ENCODE measurements around the gene SMDT1.
"Not testable (repeated sequence)": the region's sequence is repeated elsewhere in the genome, so short reads cannot be mapped to it uniquely, and the experiment has no call there.

Gene SMDT1

GRCh38 chr22:42069801-42070516 lies 9.5 kb upstream of the SMDT1 start:
- in situ Hi-C loops (cut with HindIII; ENCODE audit: low pct_ligation_motif_present, low pct_unique_long_range_greater_than_20kb, low sequenced_read_pairs): no loop called here

GRCh38 chr22:42070517-42071422 lies 8.7 kb upstream of the SMDT1 start, which contains the start of gene NAGA:
Gene NAGA, minus strand, starts transcription at chr22:42070812. Its CDS starts 515 bp downstream, at chr22:42070297.
- in situ Hi-C loops (cut with HindIII; ENCODE audit: low pct_ligation_motif_present, low pct_unique_long_range_greater_than_20kb, low sequenced_read_pairs): no loop called here

More at GRCh38 chr22:42069801-42070516, 9.5 kb upstream of the SMDT1 start:
- DNase-seq: peak; percentile 5

GRCh38 chr22:42071508-42071907 lies 8.0 kb upstream of the SMDT1 start:
- in situ Hi-C loops (cut with HindIII; ENCODE audit: low pct_ligation_motif_present, low pct_unique_long_range_greater_than_20kb, low sequenced_read_pairs); DNase-seq: not testable (repeated sequence)

More at GRCh38 chr22:42070517-42071422, 8.7 kb upstream of the SMDT1 start, which contains the start of gene NAGA:
- DNase-seq: peak; percentile 97

GRCh38 chr22:42072606-42073330 lies 6.7 kb upstream of the SMDT1 start:
- in situ Hi-C loops (cut with HindIII; ENCODE audit: low pct_ligation_motif_present, low pct_unique_long_range_greater_than_20kb, low sequenced_read_pairs): no loop called here
- no peak for DNase-seq

- DNase-seq: no peak
- in situ Hi-C loops (cut with HindIII; ENCODE audit: low pct_ligation_motif_present, low pct_unique_long_range_greater_than_20kb, low sequenced_read_pairs): no loop called here
These were observed 5.9 kb upstream of the SMDT1 start for GRCh38 chr22:42073621-42074041.

- in situ Hi-C loops (cut with HindIII; ENCODE audit: low pct_ligation_motif_present, low pct_unique_long_range_greater_than_20kb, low sequenced_read_pairs): no loop called here
- peak; percentile 43 for DNase-seq
These were observed 5.2 kb upstream of the SMDT1 start, which contains the start of gene PHETA2 for GRCh38 chr22:42074132-42074811. Gene PHETA2, plus strand, starts transcription at chr22:42074248. Its CDS starts 3,046 bp downstream, at chr22:42077294.

GRCh38 chr22:42074846-42075676 lies 4.4 kb upstream of the SMDT1 start:
- no peak for DNase-seq
- in situ Hi-C loops (cut with HindIII; ENCODE audit: low pct_ligation_motif_present, low pct_unique_long_range_greater_than_20kb, low sequenced_read_pairs): no loop called here

GRCh38 chr22:42076764-42077485 lies 2.6 kb upstream of the SMDT1 start:
- in situ Hi-C loops (cut with HindIII; ENCODE audit: low pct_ligation_motif_present, low pct_unique_long_range_greater_than_20kb, low sequenced_read_pairs): no loop called here
- no peak for DNase-seq

GRCh38 chr22:42077486-42078125 lies 1.9 kb upstream of the SMDT1 start:
- DNase-seq: no peak
- in situ Hi-C loops (cut with HindIII; ENCODE audit: low pct_ligation_motif_present, low pct_unique_long_range_greater_than_20kb, low sequenced_read_pairs): no loop called here

- in situ Hi-C loops (cut with HindIII; ENCODE audit: low pct_ligation_motif_present, low pct_unique_long_range_greater_than_20kb, low sequenced_read_pairs): no loop called here
- DNase-seq: no peak
These were observed 806 bp upstream of the SMDT1 start for GRCh38 chr22:42078469-42079318.

GRCh38 chr22:42080287-42080686 lies 787 bp downstream of the SMDT1 start:
- in situ Hi-C loops (cut with HindIII; ENCODE audit: low pct_ligation_motif_present, low pct_unique_long_range_greater_than_20kb, low sequenced_read_pairs): no loop called here
- peak; percentile 33 for DNase-seq

- DNase-seq: no peak
- in situ Hi-C loops (cut with HindIII; ENCODE audit: low pct_ligation_motif_present, low pct_unique_long_range_greater_than_20kb, low sequenced_read_pairs): no loop called here
These were observed 3.6 kb downstream of the SMDT1 start for GRCh38 chr22:42083119-42083518.

GRCh38 chr22:42084874-42085273 lies 5.4 kb downstream of the SMDT1 start:
- in situ Hi-C loops (cut with HindIII; ENCODE audit: low pct_ligation_motif_present, low pct_unique_long_range_greater_than_20kb, low sequenced_read_pairs): no loop called here
- DNase-seq: no peak

- DNase-seq: no peak
- in situ Hi-C loops (cut with HindIII; ENCODE audit: low pct_ligation_motif_present, low pct_unique_long_range_greater_than_20kb, low sequenced_read_pairs): no loop called here
These were observed 6.6 kb downstream of the SMDT1 start for GRCh38 chr22:42086051-42086450.

- in situ Hi-C loops (cut with HindIII; ENCODE audit: low pct_ligation_motif_present, low pct_unique_long_range_greater_than_20kb, low sequenced_read_pairs): no loop called here
- peak; percentile 98 for DNase-seq
These were observed 11.3 kb downstream of the SMDT1 start, which contains the start of gene NDUFA6 for GRCh38 chr22:42090596-42091454. Gene NDUFA6, minus strand, starts transcription at chr22:42090772. Its CDS starts 28 bp downstream, at chr22:42090744.
